Chondrocyte (in vitro differentiated cells): ENCODE measurements around the gene EEF1A2. TPM values are rescaled to one million over a fixed set of nuclear protein-coding genes. Genes with fewer than 3 reads are reported as not detected.

ENCODE experiments used
- DNase-seq: peaks from one replicate; pipeline ENCODE4 v3.0.0; 2021; ENCODE audit warnings: mixed read lengths, low spot score
- H3K27ac Mint-ChIP-seq: one replicate; pipeline ENCODE4 v1.8.0; 2021; ENCODE audit warnings: mild to moderate bottlenecking, moderate library complexity, mixed read lengths; ENCODE audit not compliant: unreplicated experiment
- H3K27me3 Mint-ChIP-seq: 2 replicates; pipeline ENCODE4 v1.8.0; 2021; ENCODE audit warnings: low read depth, mixed read lengths
- H3K36me3 Mint-ChIP-seq: 2 replicates; pipeline ENCODE4 v1.8.0; 2021; ENCODE audit warnings: low read depth, mixed read lengths
- H3K4me1 Mint-ChIP-seq: 2 replicates; pipeline ENCODE4 v1.8.0; 2021; ENCODE audit warnings: low read depth, mild to moderate bottlenecking, mixed read lengths
- H3K4me3 Mint-ChIP-seq: one replicate; pipeline ENCODE4 v1.8.0; 2021; ENCODE audit warnings: mild to moderate bottlenecking, moderate library complexity, mixed read lengths; ENCODE audit not compliant: unreplicated experiment
- H3K9me3 Mint-ChIP-seq: 2 replicates; pipeline ENCODE4 v1.8.0; 2021; ENCODE audit warnings: low read depth, mixed read lengths
- total RNA-seq: library from RNA; stranded (reverse); gene quantifications from 3 replicates; pipeline ENCODE4 v1.2.1, GENCODE V29; 2021
- TF ChIP-seq, protein P1 (sequence below): fragments of 200-600 bp; sonication (generic); IDR thresholded peaks from 2 replicates; pipeline ENCODE4 v1.5.0; 2021; ENCODE audit warnings: antibody characterized with exemption, mild to moderate bottlenecking, moderate library complexity

EEF1A2 gene
- total RNA-seq, 1 donor from 2014 or later, result 5.5 TPM

DNA sequence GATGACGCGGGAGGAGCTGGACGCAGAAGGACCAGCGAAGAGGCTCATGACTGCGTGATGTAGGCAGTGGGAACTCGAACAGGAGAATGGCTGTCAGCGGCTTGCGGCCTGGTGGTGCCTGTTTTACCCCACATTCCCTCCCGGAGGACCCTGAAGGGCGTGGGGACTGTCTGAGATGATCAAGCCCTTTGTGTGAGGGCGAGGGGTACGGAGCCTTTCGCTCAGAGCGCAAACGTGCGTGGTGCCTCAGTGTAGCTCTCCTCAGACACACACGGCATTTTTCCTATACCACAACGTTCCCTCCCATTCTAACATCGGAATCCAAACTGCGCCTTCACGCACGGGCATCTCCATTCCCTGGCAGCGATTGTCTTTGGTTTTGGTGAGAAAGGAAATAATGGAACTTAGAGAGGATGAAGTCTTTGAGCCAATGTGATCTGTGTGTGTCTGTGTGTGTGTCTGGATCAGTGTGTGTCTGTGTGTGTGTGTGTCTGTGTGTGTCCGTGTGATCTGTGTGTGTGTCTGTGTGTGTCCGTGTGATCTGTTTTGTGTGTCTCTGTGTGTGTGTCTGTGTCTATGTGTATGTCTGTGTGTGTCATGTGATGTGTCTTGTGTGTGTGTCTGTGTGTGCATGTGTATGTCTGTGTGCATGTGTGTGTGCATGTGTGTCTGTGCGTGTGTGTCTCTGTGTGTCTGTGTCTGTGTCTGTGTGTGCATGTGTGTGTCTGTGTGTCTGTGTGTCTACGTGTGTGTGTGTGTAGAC lies 33.0 kb upstream of the EEF1A2 start:
- TF ChIP-seq, protein P1, sequence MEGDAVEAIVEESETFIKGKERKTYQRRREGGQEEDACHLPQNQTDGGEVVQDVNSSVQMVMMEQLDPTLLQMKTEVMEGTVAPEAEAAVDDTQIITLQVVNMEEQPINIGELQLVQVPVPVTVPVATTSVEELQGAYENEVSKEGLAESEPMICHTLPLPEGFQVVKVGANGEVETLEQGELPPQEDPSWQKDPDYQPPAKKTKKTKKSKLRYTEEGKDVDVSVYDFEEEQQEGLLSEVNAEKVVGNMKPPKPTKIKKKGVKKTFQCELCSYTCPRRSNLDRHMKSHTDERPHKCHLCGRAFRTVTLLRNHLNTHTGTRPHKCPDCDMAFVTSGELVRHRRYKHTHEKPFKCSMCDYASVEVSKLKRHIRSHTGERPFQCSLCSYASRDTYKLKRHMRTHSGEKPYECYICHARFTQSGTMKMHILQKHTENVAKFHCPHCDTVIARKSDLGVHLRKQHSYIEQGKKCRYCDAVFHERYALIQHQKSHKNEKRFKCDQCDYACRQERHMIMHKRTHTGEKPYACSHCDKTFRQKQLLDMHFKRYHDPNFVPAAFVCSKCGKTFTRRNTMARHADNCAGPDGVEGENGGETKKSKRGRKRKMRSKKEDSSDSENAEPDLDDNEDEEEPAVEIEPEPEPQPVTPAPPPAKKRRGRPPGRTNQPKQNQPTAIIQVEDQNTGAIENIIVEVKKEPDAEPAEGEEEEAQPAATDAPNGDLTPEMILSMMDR, result no peak
- Mint-ChIP-seq H3K27ac (no peak overlapping the region), H3K4me1 (peaks cover 5% of the 10 kb centered on the region), H3K4me3 (no peak overlapping the region), H3K9me3 (no peaks in the 10 kb centered on the region), H3K27me3 (no peaks in the 10 kb centered on the region), H3K36me3 (no peaks in the 10 kb centered on the region)
- no peak for DNase-seq

DNA sequence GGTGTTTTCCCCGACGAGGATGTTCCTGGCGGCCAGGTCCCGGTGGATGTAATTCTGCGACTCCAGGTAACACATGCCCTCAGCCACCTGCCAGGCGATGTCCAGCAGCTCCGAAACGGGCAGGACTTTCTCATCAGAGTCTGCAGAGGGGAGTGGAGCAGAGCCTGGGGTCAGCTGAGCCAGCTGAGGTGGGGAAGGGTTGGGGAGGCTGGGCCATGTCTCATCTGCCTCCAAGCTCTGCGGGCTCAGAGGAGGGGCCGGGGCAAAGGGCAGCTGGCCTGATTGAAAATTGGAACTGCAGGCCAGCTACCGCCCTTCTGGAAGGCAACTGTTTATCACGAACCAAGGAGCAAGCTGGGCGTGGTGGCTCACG lies 31.9 kb upstream of the EEF1A2 start:
- H3K36me3 Mint-ChIP-seq, result no peaks in the 10 kb centered on the region
- no peak overlapping the region for H3K27ac Mint-ChIP-seq
- no peaks in the 10 kb centered on the region for H3K9me3 Mint-ChIP-seq
- no peaks in the 10 kb centered on the region for H3K4me1 Mint-ChIP-seq
- H3K4me3 Mint-ChIP-seq, result no peak overlapping the region
- no peak for DNase-seq
- no peaks in the 10 kb centered on the region for H3K27me3 Mint-ChIP-seq
- TF ChIP-seq, protein P1, result no peak

DNA sequence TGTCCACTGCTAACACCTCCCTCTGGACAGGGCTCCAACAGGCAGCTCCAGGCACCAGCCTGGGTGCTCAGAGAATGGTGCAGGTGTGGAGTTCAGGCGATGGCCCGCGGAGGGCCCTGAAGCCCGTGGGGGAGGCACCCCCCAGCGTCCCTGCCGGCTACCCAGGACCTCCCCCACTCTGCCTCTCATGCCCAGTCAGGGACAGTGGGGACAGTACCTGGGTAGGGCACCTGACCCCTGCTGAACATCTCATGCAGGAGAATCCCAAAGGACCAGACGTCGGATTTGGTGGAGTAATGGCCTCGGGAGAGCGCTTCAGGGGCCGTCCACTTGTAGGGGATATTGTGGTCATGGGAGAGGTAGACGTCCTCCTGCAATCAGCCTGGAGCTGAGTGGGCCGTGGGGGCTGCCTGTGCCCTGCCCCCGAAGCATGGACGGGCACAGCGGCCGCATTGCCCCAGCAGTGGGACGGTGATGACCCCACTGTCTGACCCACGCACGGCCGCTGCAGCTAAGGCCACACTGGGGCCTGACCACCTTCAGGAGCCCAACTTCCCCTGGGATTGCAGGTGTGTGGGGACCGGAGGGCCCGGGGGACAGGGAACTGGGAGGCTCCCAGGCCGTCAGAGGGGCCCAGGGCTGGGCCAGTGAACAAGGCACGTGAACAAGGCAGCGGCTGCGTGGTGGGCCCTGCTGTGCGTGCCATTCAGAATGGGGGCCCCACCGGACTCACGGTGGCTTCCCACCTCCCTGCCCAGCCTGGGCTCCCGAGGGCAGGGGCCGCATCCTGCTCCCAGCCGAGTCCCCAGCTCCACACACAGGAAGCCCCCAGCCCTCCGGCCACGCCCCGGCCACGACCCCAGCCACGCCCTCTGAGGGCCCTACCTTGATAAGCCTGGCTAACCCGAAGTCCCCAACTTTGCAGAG lies 31.2 kb upstream of the EEF1A2 start:
- H3K4me3 Mint-ChIP-seq, result no peak overlapping the region
- no peaks in the 10 kb centered on the region for H3K4me1 Mint-ChIP-seq
- TF ChIP-seq, protein P1, result no peak
- H3K27ac Mint-ChIP-seq, result no peak overlapping the region
- DNase-seq, result no peak
- no peaks in the 10 kb centered on the region for H3K27me3 Mint-ChIP-seq
- no peaks in the 10 kb centered on the region for H3K36me3 Mint-ChIP-seq
- no peaks in the 10 kb centered on the region for H3K9me3 Mint-ChIP-seq

DNA sequence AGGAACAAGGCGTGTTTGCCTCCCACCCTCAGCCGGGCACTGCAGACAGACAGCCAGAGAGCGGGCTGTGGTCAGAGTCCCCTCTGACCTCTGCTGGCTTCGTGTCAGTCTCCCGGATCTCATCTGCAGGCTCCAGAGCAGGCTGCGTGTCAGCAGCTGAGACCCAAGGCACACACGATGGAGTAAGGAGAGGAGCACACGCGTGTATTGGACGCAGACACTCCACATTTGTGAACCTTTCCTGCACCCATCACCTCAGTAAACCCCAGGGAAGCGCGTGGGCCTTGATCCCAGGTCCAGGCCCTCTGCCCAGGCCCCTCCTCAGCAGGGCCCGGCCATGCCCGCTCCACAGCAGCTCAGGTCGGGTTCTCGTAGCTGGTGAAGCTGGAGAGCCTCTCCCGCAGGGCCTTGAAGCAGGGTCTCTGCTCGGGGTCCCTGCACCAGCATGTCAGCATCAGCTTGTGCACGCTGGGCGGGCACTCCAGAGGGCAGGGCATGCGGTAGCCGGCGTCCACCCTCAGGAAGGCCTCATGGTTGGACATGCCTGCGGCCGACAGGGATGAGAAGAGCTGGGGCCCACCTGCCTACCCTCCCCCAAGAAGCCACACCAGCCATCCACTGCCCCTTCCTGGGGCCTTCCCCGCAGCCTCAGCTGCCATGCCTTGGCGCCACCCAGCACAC lies 30.4 kb upstream of the EEF1A2 start:
- H3K27ac Mint-ChIP-seq, result no peak overlapping the region
- no peaks in the 10 kb centered on the region for H3K27me3 Mint-ChIP-seq
- H3K4me1 Mint-ChIP-seq, result no peaks in the 10 kb centered on the region
- H3K36me3 Mint-ChIP-seq, result no peaks in the 10 kb centered on the region
- no peaks in the 10 kb centered on the region for H3K9me3 Mint-ChIP-seq
- DNase-seq, result no peak
- TF ChIP-seq, protein P1, result no peak
- H3K4me3 Mint-ChIP-seq, result no peak overlapping the region

DNA sequence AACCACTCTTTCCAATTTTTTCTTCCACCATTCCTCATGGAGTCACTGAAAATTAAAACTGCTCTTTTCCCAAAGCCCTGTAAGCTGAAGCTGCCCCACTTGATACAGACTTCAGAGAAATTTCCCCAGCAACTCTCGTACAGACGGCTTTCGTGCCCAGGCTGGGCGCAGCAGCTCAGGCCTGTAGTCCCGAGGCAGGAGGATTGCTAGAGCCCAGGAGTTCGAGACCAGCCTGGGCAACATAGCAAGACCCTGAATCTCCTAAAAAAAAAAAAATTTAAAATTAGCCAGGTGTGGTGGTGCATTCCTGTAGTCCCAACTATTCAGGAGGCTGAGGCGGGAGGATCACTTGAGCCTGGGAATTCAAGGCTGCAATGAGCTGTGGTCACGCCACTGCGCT lies 28.3 kb upstream of the EEF1A2 start:
- Mint-ChIP-seq H3K4me3 (no peak overlapping the region), H3K9me3 (no peaks in the 10 kb centered on the region), H3K4me1 (peaks cover 5% of the 10 kb centered on the region), H3K27ac (no peak overlapping the region), H3K27me3 (no peaks in the 10 kb centered on the region), H3K36me3 (peaks cover 5% of the 10 kb centered on the region)
- DNase-seq, result no peak
- TF ChIP-seq, protein P1, result no peak
